ENCODE results near the gene FRMPD4.

The FRMPD4 gene

DNA sequence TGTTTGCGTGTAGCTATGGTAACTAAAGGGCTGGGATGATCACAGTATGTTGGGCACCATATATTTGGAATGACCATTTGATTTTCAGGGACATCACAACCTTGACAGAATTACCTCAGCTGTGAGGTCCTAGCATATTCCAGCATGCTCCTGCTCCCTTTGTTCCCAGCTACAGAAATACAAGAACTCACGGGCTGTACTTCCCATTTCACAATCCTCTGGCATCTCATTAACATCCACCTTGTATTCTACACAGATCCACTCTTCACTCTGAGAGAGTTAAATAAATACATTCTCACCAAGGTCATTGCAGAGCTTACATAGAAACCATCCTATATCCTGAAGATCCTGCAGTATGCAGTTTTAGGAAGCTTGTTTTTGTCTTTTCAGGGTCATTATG is 169.7 kb downstream of the FRMPD4 start:
- no peaks in the 10 kb centered on the region for H3K9me3 ChIP-seq (ENCODE audit: low read length)
- no peak overlapping the region for H3K9ac ChIP-seq (ENCODE audit: low read length)
- no peaks in the 10 kb centered on the region for H3K4me1 ChIP-seq (ENCODE audit: insufficient read depth, low read length)
- no peaks in the 10 kb centered on the region for H3K27me3 ChIP-seq (ENCODE audit: control insufficient read depth in 1 of 2, insufficient read depth in 2 of 2, low read length in 2 of 2)
- H3K4me3 ChIP-seq (ENCODE audit: low read depth in 1 of 2, low read length in 2 of 2) = no peak overlapping the region
- H3K27ac ChIP-seq (ENCODE audit: low read depth, low read length) = no peak overlapping the region
- H3K36me3 ChIP-seq (ENCODE audit: insufficient read depth, low read length) = no peaks in the 10 kb centered on the region

DNA sequence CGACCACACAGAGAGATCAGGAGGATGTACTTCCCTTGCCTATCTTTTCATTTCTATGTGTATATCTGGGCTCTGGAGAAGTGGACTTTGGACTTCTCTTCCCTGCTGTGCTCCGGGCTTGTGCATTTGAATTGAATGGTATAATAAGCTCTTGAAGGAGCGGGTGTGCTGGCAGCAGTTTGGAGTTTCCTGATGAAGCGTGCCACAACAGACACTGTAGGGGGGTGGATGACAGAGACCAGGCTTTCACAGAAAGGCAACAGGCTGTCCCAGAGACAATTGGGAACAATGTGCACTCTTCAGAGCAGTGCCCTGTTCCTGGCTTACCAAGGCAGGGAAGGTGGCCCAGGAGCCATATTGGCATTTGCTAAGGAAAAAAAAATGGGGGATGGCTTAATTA is 170.1 kb downstream of the FRMPD4 start:
- Histone ChIP-seq H3K4me1 (ENCODE audit: insufficient read depth, low read length) (no peaks in the 10 kb centered on the region), H3K27me3 (ENCODE audit: control insufficient read depth in 1 of 2, insufficient read depth in 2 of 2, low read length in 2 of 2) (no peaks in the 10 kb centered on the region), H3K4me3 (ENCODE audit: low read depth in 1 of 2, low read length in 2 of 2) (no peak overlapping the region), H3K9ac (ENCODE audit: low read length) (no peak overlapping the region), H3K27ac (ENCODE audit: low read depth, low read length) (no peak overlapping the region), H3K36me3 (ENCODE audit: insufficient read depth, low read length) (no peaks in the 10 kb centered on the region), H3K9me3 (ENCODE audit: low read length) (no peaks in the 10 kb centered on the region)

DNA sequence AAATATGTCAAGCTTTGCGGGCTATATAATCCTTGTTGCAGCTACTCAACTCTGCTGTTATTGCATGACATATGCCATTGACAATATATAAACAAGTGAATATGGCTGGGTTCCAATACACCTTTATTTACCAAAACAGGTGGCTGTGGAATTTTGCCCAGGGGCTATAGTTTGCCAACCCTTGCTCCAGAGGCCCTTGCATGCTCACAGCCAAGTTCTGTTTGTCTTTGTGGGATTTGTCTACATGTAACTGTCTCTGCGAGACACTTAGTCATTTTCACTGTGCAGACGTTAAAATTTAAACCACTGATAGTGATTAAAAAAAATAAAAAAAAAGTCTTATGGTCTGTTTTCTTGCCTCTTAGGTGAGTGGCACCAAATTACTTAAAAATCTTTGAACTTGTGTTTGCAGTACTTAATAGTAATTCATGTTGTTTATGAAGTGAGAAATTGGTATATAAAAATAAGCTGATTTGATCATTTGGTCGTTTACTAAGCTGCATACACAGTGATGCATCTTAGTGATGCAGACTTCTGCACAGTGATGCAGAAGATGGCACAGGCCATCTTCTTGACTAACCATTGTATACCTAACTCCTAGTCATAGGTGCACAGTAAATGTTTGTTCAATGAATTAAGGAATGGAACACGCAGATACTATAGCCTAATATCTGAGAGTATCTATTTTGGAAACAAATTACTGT is 170.9 kb downstream of the FRMPD4 start:
- Histone ChIP-seq H3K9me3 (ENCODE audit: low read length) (no peaks in the 10 kb centered on the region), H3K27ac (ENCODE audit: low read depth, low read length) (no peak overlapping the region), H3K9ac (ENCODE audit: low read length) (no peak overlapping the region), H3K4me3 (ENCODE audit: low read depth in 1 of 2, low read length in 2 of 2) (no peak overlapping the region), H3K36me3 (ENCODE audit: insufficient read depth, low read length) (no peaks in the 10 kb centered on the region), H3K27me3 (ENCODE audit: control insufficient read depth in 1 of 2, insufficient read depth in 2 of 2, low read length in 2 of 2) (no peaks in the 10 kb centered on the region), H3K4me1 (ENCODE audit: insufficient read depth, low read length) (no peaks in the 10 kb centered on the region)

DNA sequence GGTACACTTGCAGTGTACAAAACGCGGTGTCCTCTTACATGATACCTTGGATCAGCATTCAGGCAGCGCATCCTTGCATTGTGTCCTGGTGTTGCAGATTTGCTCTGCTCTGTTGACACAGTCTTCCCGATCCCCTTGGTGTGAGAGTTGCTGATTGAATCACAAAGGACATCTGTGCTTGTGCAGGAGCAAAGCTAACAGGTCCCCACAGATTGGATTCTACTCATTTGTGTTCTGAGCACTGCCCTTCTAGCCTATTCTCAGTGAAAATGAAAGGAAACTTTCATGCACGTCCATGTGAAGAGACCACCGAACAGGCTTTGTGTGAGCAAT is 171.4 kb downstream of the FRMPD4 start:
- Histone ChIP-seq H3K27ac (ENCODE audit: low read depth, low read length) (no peak overlapping the region), H3K9ac (ENCODE audit: low read length) (no peak overlapping the region), H3K9me3 (ENCODE audit: low read length) (no peaks in the 10 kb centered on the region), H3K36me3 (ENCODE audit: insufficient read depth, low read length) (no peaks in the 10 kb centered on the region), H3K4me3 (ENCODE audit: low read depth in 1 of 2, low read length in 2 of 2) (no peak overlapping the region), H3K4me1 (ENCODE audit: insufficient read depth, low read length) (no peaks in the 10 kb centered on the region), H3K27me3 (ENCODE audit: control insufficient read depth in 1 of 2, insufficient read depth in 2 of 2, low read length in 2 of 2) (no peaks in the 10 kb centered on the region)

DNA sequence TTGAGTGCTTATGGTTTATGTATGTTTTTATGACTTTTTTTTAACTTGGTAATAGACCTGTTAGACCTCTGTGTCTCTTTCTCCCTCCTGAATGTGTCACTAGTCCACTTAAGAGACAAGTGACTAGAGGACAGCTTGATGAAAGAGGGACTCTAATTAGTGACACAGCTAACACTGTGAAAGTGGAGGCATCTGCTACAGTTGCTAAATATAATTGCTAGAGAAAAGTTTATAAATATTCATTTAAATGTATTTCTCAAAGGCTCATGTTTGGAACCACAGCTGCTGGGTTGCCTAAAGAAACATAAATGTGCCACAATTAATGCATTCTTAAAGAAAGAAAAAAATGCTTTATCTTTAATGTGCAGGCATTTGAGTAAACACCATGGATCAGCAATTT is 176.4 kb downstream of the FRMPD4 start:
- H3K4me3 ChIP-seq (ENCODE audit: low read depth in 1 of 2, low read length in 2 of 2) = no peak overlapping the region
- H3K9ac ChIP-seq (ENCODE audit: low read length) = no peak overlapping the region
- H3K27ac ChIP-seq (ENCODE audit: low read depth, low read length) = no peak overlapping the region
- no peaks in the 10 kb centered on the region for H3K27me3 ChIP-seq (ENCODE audit: control insufficient read depth in 1 of 2, insufficient read depth in 2 of 2, low read length in 2 of 2)
- no peaks in the 10 kb centered on the region for H3K9me3 ChIP-seq (ENCODE audit: low read length)
- H3K36me3 ChIP-seq (ENCODE audit: insufficient read depth, low read length) = no peaks in the 10 kb centered on the region
- H3K4me1 ChIP-seq (ENCODE audit: insufficient read depth, low read length) = no peaks in the 10 kb centered on the region

DNA sequence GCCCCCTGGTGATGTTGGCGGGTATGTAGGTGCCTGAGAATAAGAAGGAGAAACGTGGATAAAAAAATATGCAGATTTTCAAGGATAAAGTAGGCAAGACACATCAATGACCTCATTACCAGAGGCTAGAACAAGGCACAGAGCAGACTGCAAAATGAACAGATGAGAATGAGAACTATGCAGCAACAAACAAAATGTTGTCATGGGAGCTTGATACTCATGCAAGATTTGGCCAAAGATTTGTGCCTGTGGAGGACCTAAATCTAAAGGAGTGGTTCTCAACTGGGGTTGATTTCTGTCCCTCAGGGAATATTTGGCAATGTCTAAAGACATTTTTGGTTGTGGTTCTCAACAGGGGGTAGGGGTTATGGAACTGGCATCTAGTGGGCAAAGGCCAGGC is 177.3 kb downstream of the FRMPD4 start:
- no peak overlapping the region for H3K4me3 ChIP-seq (ENCODE audit: low read depth in 1 of 2, low read length in 2 of 2)
- H3K27me3 ChIP-seq (ENCODE audit: control insufficient read depth in 1 of 2, insufficient read depth in 2 of 2, low read length in 2 of 2) = no peaks in the 10 kb centered on the region
- H3K9ac ChIP-seq (ENCODE audit: low read length) = no peak overlapping the region
- H3K9me3 ChIP-seq (ENCODE audit: low read length) = no peaks in the 10 kb centered on the region
- no peaks in the 10 kb centered on the region for H3K36me3 ChIP-seq (ENCODE audit: insufficient read depth, low read length)
- H3K4me1 ChIP-seq (ENCODE audit: insufficient read depth, low read length) = no peaks in the 10 kb centered on the region
- no peak overlapping the region for H3K27ac ChIP-seq (ENCODE audit: low read depth, low read length)

DNA sequence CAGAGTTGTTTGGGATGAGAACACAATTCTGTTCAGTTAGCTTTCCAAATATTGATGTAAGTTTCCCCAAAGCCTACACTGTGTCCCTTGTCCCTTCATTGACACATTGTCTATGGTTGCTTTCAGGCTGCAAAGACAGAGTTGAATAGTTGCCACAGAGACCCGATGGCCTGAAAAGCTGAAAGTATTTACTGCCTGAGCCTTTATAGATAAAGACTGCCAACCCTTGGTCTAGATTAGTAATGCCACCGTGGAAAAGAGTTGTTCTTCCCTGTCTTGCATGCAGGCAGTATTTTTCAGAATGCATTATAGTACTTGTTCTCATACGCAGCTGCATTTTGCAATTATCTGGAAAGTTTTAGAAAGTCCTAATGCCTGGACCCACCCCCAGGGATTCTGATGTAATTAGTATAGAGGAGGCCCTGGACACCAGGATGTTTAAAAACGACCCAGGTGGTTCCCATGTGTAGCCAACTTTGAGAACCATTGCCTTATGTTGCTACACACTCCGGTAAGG is 180.8 kb downstream of the FRMPD4 start:
- H3K4me3 ChIP-seq (ENCODE audit: low read depth in 1 of 2, low read length in 2 of 2) = no peak overlapping the region
- H3K27ac ChIP-seq (ENCODE audit: low read depth, low read length) = no peak overlapping the region
- no peaks in the 10 kb centered on the region for H3K36me3 ChIP-seq (ENCODE audit: insufficient read depth, low read length)
- no peak overlapping the region for H3K9ac ChIP-seq (ENCODE audit: low read length)
- peaks cover 5% of the 10 kb centered on the region for H3K9me3 ChIP-seq (ENCODE audit: low read length)
- no peaks in the 10 kb centered on the region for H3K4me1 ChIP-seq (ENCODE audit: insufficient read depth, low read length)
- H3K27me3 ChIP-seq (ENCODE audit: control insufficient read depth in 1 of 2, insufficient read depth in 2 of 2, low read length in 2 of 2) = no peaks in the 10 kb centered on the region

DNA sequence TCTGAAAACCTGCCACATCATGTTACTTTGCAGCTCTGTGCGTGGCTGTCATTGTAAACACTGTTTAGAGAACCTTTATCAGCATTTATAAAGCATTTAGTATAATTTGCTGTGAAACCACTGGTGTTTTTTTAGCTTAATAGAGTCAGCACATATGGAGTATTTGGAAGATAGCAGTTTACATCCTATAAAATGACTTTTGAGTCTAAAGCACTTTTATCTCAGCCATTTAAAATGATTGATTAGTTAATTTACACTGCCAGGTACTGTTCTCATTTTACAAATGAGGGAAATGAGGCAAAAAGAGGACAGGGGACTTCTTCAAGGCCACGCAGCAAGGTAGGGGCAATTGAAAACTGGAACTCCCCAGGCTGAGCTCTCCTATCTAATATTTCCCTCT is 181.7 kb downstream of the FRMPD4 start:
- Histone ChIP-seq H3K9ac (ENCODE audit: low read length) (no peak overlapping the region), H3K27me3 (ENCODE audit: control insufficient read depth in 1 of 2, insufficient read depth in 2 of 2, low read length in 2 of 2) (no peaks in the 10 kb centered on the region), H3K4me1 (ENCODE audit: insufficient read depth, low read length) (no peaks in the 10 kb centered on the region), H3K27ac (ENCODE audit: low read depth, low read length) (no peak overlapping the region), H3K4me3 (ENCODE audit: low read depth in 1 of 2, low read length in 2 of 2) (no peak overlapping the region), H3K9me3 (ENCODE audit: low read length) (peaks cover 5% of the 10 kb centered on the region), H3K36me3 (ENCODE audit: insufficient read depth, low read length) (no peaks in the 10 kb centered on the region)

DNA sequence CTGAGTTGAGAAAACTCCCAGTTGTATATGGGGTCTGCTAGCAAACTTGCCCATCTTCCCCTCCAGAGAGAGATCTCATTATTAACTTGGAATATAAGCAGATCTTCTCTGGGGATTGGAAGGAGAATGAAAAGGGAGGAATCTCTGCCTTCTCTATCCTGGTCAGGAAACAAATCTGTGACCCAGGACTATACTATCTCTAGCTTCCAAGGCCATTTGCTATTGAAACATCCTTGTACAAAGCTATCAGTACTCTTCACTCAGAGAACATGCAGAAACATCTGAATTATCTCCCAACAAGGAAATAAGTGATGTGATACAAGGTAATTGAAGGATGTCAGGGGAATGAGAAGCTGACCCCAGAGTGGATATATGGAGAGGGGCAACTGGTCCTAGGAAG is 183.8 kb downstream of the FRMPD4 start:
- Histone ChIP-seq H3K27me3 (ENCODE audit: control insufficient read depth in 1 of 2, insufficient read depth in 2 of 2, low read length in 2 of 2) (no peaks in the 10 kb centered on the region), H3K9me3 (ENCODE audit: low read length) (peaks cover 5% of the 10 kb centered on the region), H3K4me1 (ENCODE audit: insufficient read depth, low read length) (no peaks in the 10 kb centered on the region)

DNA sequence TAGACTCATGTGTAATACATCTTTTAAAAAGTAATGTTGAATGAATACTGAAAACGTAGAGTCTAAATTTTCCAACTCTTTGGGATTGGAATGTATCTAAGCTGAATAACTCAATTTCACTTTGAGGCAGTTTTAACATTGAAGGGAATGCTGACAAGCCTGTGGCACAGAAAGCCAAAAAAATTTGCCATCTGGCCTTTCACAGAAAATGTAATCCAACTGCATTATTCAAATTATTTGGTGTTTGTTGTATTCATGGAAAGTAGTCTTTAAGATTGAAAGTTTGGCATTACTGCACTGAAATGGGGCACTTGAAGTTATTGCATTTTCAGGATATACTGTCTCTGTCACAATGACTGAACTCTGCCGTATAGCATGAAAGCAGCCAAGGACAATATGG is 186.9 kb downstream of the FRMPD4 start:
- Histone ChIP-seq H3K36me3 (ENCODE audit: insufficient read depth, low read length) (no peaks in the 10 kb centered on the region), H3K27ac (ENCODE audit: low read depth, low read length) (no peak overlapping the region), H3K4me1 (ENCODE audit: insufficient read depth, low read length) (no peaks in the 10 kb centered on the region), H3K9me3 (ENCODE audit: low read length) (peaks cover 5% of the 10 kb centered on the region), H3K4me3 (ENCODE audit: low read depth in 1 of 2, low read length in 2 of 2) (no peak overlapping the region), H3K27me3 (ENCODE audit: control insufficient read depth in 1 of 2, insufficient read depth in 2 of 2, low read length in 2 of 2) (no peaks in the 10 kb centered on the region), H3K9ac (ENCODE audit: low read length) (no peak overlapping the region)

More for the DNA sequence above, 183.8 kb downstream of the FRMPD4 start:
- no peak overlapping the region for H3K4me3 ChIP-seq (ENCODE audit: low read depth in 1 of 2, low read length in 2 of 2)
- no peak overlapping the region for H3K9ac ChIP-seq (ENCODE audit: low read length)
- no peak overlapping the region for H3K27ac ChIP-seq (ENCODE audit: low read depth, low read length)
- H3K36me3 ChIP-seq (ENCODE audit: insufficient read depth, low read length) = no peaks in the 10 kb centered on the region

DNA sequence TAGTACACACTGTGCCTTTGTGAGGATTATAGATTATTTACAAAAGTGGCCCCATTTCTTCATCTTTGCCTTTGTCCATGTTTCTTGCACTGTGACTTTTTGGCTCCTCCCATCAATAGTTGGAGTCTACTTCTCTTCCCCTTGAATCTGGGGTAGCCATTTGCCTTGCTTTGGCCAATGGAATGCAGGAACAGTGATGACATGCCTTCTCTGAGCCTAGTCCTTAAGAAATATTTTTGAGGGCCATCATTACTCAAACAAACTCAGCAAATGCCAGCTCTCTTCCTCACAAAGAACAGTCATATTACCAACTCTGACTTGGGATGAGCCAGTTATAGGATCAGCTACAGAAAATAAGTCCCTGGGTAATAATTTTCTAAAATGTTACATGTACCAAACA is 189.6 kb downstream of the FRMPD4 start:
- Histone ChIP-seq H3K27me3 (ENCODE audit: control insufficient read depth in 1 of 2, insufficient read depth in 2 of 2, low read length in 2 of 2) (no peaks in the 10 kb centered on the region), H3K4me3 (ENCODE audit: low read depth in 1 of 2, low read length in 2 of 2) (no peak overlapping the region), H3K9me3 (ENCODE audit: low read length) (no peaks in the 10 kb centered on the region), H3K4me1 (ENCODE audit: insufficient read depth, low read length) (no peaks in the 10 kb centered on the region), H3K36me3 (ENCODE audit: insufficient read depth, low read length) (no peaks in the 10 kb centered on the region), H3K9ac (ENCODE audit: low read length) (no peak overlapping the region), H3K27ac (ENCODE audit: low read depth, low read length) (no peak overlapping the region)

DNA sequence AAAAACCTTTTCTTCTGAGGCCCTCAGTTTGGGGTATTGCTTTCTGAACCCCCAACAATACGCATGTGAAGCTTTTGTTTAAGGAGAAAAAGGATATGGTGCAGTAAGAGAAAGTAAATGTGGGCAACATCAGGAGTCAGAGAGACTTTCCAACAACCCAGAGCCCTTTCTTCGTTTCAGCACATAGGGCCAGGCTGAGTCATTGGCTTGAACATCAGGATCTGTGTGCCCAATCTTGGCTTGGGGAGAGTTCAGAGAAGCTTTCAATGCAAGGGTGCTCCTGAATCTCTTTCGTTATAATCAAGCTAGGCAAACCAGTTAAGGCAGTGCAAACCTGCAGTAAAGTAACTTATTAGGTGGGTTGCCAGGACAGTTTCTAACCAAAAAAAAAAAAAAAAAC is 191.2 kb downstream of the FRMPD4 start:
- H3K27ac ChIP-seq (ENCODE audit: low read depth, low read length) = no peak overlapping the region
- no peaks in the 10 kb centered on the region for H3K4me1 ChIP-seq (ENCODE audit: insufficient read depth, low read length)
- H3K27me3 ChIP-seq (ENCODE audit: control insufficient read depth in 1 of 2, insufficient read depth in 2 of 2, low read length in 2 of 2) = no peaks in the 10 kb centered on the region
- H3K9ac ChIP-seq (ENCODE audit: low read length) = no peak overlapping the region
- H3K9me3 ChIP-seq (ENCODE audit: low read length) = no peaks in the 10 kb centered on the region
- no peak overlapping the region for H3K4me3 ChIP-seq (ENCODE audit: low read depth in 1 of 2, low read length in 2 of 2)
- no peaks in the 10 kb centered on the region for H3K36me3 ChIP-seq (ENCODE audit: insufficient read depth, low read length)

Measured in muscle layer of colon (tissue), 2 donors.